ENCODE results near the gene MPZL2. TPM values are rescaled to one million over a fixed set of nuclear protein-coding genes. Genes with fewer than 3 reads are reported as not detected.

Gene MPZL2
- total and polyA plus RNA-seq, 9 of the 15 experiments (the other 6 are each of a cell fraction or from before 2014, with no cell fraction given) = 0.09 to 0.28 (median 0.18) TPM; not detected in 2

DNA sequence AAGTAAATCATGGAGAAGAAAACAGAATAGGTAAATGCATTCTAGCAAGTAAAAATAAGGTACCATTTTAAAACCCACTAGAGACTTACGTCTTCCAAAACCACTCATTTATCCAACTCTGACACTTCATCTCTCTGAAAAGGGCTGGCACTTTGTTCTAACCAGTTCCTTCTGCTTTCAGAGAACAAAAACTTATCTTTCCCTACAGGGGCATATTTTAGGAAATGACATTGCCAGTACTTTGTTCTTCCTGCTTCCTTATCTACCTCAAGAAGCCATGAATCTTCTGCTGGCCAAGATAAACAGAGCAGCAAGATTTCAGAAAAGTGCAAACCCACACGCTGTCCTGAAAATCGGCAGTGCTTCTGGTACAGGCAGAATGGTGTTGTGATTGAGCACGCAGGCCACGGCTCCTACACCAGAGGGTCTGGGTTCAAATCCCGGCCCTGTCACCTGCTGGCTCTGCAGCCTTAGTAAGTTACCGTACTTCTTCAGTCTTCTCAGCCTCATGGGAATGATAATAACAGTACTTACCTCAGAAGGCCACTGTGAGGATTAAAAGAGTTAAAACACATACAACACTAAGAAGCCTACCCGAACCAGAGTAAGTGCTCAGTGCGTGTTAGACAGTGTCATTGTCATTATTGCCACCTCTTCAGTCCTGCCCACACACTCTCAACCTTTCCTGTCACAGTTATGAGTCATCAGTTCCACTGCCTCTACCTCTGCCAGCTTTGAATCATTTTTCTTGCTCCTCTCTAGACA lies 22.9 kb downstream of the MPZL2 start (continued):
- peak; percentile 63 for TF ChIP-seq MYC (IDR thresholded peaks at IDR 0.05; ENCODE audit: low read depth, low read length)
- TF ChIP-seq MYC (CRISPR knock-in tag; IDR thresholded peaks at IDR 0.05; ENCODE audit: borderline replicate concordance, low read depth) = no peak
- TF ChIP-seq, protein P1, sequence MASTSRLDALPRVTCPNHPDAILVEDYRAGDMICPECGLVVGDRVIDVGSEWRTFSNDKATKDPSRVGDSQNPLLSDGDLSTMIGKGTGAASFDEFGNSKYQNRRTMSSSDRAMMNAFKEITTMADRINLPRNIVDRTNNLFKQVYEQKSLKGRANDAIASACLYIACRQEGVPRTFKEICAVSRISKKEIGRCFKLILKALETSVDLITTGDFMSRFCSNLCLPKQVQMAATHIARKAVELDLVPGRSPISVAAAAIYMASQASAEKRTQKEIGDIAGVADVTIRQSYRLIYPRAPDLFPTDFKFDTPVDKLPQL (IDR thresholded peaks at IDR 0.05; ENCODE audit: extremely low read depth, insufficient read length) = no peak
- TF ChIP-seq MAFF (IDR thresholded peaks at IDR 0.05; ENCODE audit: low read length) = peak; percentile 55; the same call in 1 of the 2 replicates
- peak; percentile 75 for TF ChIP-seq SMAD1 (IDR thresholded peaks at IDR 0.05; ENCODE audit: low read depth, low read length, partially characterized antibody)
- TF ChIP-seq CREBBP (IDR thresholded peaks at IDR 0.05; ENCODE audit: low read depth, low read length) = no peak
- no peak for TF ChIP-seq BRCA1 (IDR thresholded peaks at IDR 0.05)
- no peak for TF ChIP-seq BRCA1 (CRISPR knock-in tag; IDR thresholded peaks at IDR 0.05)
- no peak for TF ChIP-seq TAF1 (IDR thresholded peaks at IDR 0.05; ENCODE audit: control insufficient read depth, extremely low read depth, insufficient read depth, low read length, severe bottlenecking)
- peak; percentile 80; the same call in 1 of the 2 replicates for TF ChIP-seq ETV5 (CRISPR knock-in tag; IDR thresholded peaks at IDR 0.05; ENCODE audit: low read depth)
- TF ChIP-seq SP1 (CRISPR knock-in tag; IDR thresholded peaks at IDR 0.05) = no peak; the same call in 1 of the 2 replicates
- peak; percentile 80 for TF ChIP-seq CCNT2 (IDR thresholded peaks at IDR 0.05; ENCODE audit: borderline replicate concordance, extremely low read depth, insufficient read length, low read depth, low read length)
- TF ChIP-seq KLF13 (tag; IDR thresholded peaks at IDR 0.05; ENCODE audit: borderline replicate concordance, low read depth) = no peak
- TF ChIP-seq PRPF4 (IDR thresholded peaks at IDR 0.05; ENCODE audit: insufficient read depth, low read depth, low read length, poor library complexity, severe bottlenecking) = no peak
- TF ChIP-seq, protein P2, sequence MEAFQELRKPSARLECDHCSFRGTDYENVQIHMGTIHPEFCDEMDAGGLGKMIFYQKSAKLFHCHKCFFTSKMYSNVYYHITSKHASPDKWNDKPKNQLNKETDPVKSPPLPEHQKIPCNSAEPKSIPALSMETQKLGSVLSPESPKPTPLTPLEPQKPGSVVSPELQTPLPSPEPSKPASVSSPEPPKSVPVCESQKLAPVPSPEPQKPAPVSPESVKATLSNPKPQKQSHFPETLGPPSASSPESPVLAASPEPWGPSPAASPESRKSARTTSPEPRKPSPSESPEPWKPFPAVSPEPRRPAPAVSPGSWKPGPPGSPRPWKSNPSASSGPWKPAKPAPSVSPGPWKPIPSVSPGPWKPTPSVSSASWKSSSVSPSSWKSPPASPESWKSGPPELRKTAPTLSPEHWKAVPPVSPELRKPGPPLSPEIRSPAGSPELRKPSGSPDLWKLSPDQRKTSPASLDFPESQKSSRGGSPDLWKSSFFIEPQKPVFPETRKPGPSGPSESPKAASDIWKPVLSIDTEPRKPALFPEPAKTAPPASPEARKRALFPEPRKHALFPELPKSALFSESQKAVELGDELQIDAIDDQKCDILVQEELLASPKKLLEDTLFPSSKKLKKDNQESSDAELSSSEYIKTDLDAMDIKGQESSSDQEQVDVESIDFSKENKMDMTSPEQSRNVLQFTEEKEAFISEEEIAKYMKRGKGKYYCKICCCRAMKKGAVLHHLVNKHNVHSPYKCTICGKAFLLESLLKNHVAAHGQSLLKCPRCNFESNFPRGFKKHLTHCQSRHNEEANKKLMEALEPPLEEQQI (IDR thresholded peaks at IDR 0.05) = peak; percentile 92
- TF ChIP-seq ETV1 (tag; conservative IDR thresholded peaks at IDR 0.05; ENCODE audit: low read depth) = peak; percentile 99
- no peak for TF ChIP-seq MYBL2 (IDR thresholded peaks at IDR 0.05; ENCODE audit: low read depth)
- no peak for TF ChIP-seq MYBL2 (CRISPR knock-in tag; IDR thresholded peaks at IDR 0.05; ENCODE audit: borderline replicate concordance)
- TF ChIP-seq POLR2H (tag; IDR thresholded peaks at IDR 0.05; ENCODE audit: low read depth) = peak; percentile 61
- peak; percentile 8; the same call in 1 of the 2 replicates for TF ChIP-seq CREB1 (IDR thresholded peaks at IDR 0.05)
- TF ChIP-seq CREB1 (CRISPR knock-in tag; IDR thresholded peaks at IDR 0.05) = no peak
- TF ChIP-seq, protein P3, sequence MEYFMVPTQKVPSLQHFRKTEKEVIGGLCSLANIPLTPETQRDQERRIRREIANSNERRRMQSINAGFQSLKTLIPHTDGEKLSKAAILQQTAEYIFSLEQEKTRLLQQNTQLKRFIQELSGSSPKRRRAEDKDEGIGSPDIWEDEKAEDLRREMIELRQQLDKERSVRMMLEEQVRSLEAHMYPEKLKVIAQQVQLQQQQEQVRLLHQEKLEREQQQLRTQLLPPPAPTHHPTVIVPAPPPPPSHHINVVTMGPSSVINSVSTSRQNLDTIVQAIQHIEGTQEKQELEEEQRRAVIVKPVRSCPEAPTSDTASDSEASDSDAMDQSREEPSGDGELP (CRISPR knock-in tag; IDR thresholded peaks at IDR 0.05; ENCODE audit: borderline replicate concordance) = peak; percentile 39; the same call in 1 of the 2 replicates
- TF ChIP-seq ETV6 (IDR thresholded peaks at IDR 0.05; ENCODE audit: borderline replicate concordance in 1 of 2, low read depth in 2 of 2, low read length in 1 of 2) = peak; percentile 85 to 95; a peak in 3 of 4 replicates
- no peak for TF ChIP-seq ETV6 (CRISPR knock-in tag; IDR thresholded peaks at IDR 0.05; ENCODE audit: borderline replicate concordance)
- TF ChIP-seq DNMT1 (IDR thresholded peaks at IDR 0.05) = no peak

All from K562 (cell line).